GM12873 (cell line): ENCODE measurements around the gene SPACA4.

Source experiments
- TF ChIP-seq, protein P1 (sequence below): IDR thresholded peaks from 2 replicates; pipeline ENCODE4 v1.5.1; 2012; ENCODE audit warnings: low read depth, mild to moderate bottlenecking, moderate library complexity, low read length, control low read depth; ENCODE audit not compliant: insufficient read depth; ENCODE audit errors: missing control alignments

SPACA4 gene

DNA sequence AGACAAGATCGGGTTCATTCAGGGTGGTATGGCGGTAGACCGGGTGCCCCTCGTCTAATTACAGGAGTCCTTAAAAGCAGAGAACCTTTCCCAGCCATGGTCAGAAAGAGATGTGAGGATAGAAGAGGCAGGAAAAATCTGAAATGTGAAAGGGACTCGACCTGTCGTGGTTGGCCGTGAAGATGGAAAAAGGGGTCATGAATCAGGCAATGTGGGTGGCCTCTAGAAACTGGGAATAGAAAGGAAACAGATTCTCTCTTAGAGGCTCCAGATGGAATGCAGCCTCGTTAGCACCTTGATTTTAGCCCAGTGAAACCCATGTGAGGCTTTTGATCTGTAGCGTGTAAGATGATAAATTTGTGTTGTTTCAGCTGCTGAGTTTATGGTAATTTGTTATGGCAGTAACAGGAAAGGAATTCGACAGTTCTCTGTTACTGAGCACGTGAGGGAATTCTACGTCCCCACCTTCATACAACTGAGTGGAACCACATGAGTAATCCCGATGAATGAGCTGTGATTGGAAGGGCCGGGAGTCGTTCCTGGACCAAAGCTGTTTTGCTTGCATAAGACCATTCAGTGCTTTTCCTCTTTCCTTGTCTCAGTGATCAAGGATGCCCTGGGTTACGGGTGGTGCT, 50.4 kb downstream of the SPACA4 start:
- TF ChIP-seq, protein P1, sequence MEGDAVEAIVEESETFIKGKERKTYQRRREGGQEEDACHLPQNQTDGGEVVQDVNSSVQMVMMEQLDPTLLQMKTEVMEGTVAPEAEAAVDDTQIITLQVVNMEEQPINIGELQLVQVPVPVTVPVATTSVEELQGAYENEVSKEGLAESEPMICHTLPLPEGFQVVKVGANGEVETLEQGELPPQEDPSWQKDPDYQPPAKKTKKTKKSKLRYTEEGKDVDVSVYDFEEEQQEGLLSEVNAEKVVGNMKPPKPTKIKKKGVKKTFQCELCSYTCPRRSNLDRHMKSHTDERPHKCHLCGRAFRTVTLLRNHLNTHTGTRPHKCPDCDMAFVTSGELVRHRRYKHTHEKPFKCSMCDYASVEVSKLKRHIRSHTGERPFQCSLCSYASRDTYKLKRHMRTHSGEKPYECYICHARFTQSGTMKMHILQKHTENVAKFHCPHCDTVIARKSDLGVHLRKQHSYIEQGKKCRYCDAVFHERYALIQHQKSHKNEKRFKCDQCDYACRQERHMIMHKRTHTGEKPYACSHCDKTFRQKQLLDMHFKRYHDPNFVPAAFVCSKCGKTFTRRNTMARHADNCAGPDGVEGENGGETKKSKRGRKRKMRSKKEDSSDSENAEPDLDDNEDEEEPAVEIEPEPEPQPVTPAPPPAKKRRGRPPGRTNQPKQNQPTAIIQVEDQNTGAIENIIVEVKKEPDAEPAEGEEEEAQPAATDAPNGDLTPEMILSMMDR, result no peak
